ENCODE data around the gene RUVBL2.

The RUVBL2 gene

GRCh38 chr19:48964205-48965039, 29.3 kb upstream of the RUVBL2 start:
- no peak for DNase-seq

GRCh38 chr19:48965040-48965805, 28.5 kb upstream of the RUVBL2 start, which contains the start of gene FTL:
TSS of gene FTL (plus strand) at chr19:48965309. CDS start at chr19:48965508, 199 bp downstream.
- DNase-seq = peak; percentile 97 to 98

GRCh38 chr19:48965806-48966540, 27.7 kb upstream of the RUVBL2 start:
- DNase-seq = peak; percentile 83 to 87

- peak in 1 of 2 donors; percentile 30 for DNase-seq
These were observed 26.9 kb upstream of the RUVBL2 start for GRCh38 chr19:48966541-48967345.

GRCh38 chr19:48967346-48968178, 26.1 kb upstream of the RUVBL2 start:
- DNase-seq = peak; percentile 96 to 98

- DNase-seq = peak; percentile 22 to 39
These were observed 25.5 kb upstream of the RUVBL2 start for GRCh38 chr19:48968179-48968661.

- no peak for DNase-seq
These were observed 24.9 kb upstream of the RUVBL2 start for GRCh38 chr19:48968813-48969218.

GRCh38 chr19:48969276-48970138, 24.2 kb upstream of the RUVBL2 start:
- no peak for DNase-seq

- DNase-seq = no peak
These were observed 23.4 kb upstream of the RUVBL2 start for GRCh38 chr19:48970139-48970766.

- peak; percentile 76 to 97 for DNase-seq
These were observed 22.7 kb upstream of the RUVBL2 start for GRCh38 chr19:48970923-48971395.

GRCh38 chr19:48975947-48976847, 17.5 kb upstream of the RUVBL2 start:
- DNase-seq = no peak

- no peak for DNase-seq
These were observed 16.6 kb upstream of the RUVBL2 start for GRCh38 chr19:48977061-48977460.

GRCh38 chr19:48982280-48982679, 11.4 kb upstream of the RUVBL2 start:
- DNase-seq = no peak

- no peak for DNase-seq
These were observed 8.0 kb upstream of the RUVBL2 start for GRCh38 chr19:48985711-48986110.

- peak in 1 of 2 donors; percentile 14 for DNase-seq
These were observed 7.5 kb upstream of the RUVBL2 start for GRCh38 chr19:48986211-48986610.

GRCh38 chr19:48987323-48987722, 6.4 kb upstream of the RUVBL2 start:
- no peak for DNase-seq

GRCh38 chr19:48988286-48988685, 5.4 kb upstream of the RUVBL2 start:
- no peak for DNase-seq

- no peak for DNase-seq
These were observed 4.8 kb upstream of the RUVBL2 start for GRCh38 chr19:48988860-48989259.
